HG02973 (cell line): ENCODE measurements around the gene OR13J1.

Experiments used
- ATAC-seq: cut with Tn5 transposase; IDR thresholded peaks from one replicate; pipeline ENCODE4 v1.9.1; 2021; ENCODE audit warnings: moderate library complexity; ENCODE audit not compliant: unreplicated experiment

OR13J1 gene

GRCh38 chr9:35835216-35835632 lies 35.0 kb downstream of the OR13J1 start:
- ATAC-seq = no peak

- no peak for ATAC-seq
Observed at GRCh38 chr9:35834260-35835215, 35.7 kb downstream of the OR13J1 start.

- ATAC-seq = no peak
Observed at GRCh38 chr9:35832814-35833213, 37.4 kb downstream of the OR13J1 start.

- ATAC-seq = no peak
Observed at GRCh38 chr9:35831040-35831439, 39.2 kb downstream of the OR13J1 start.

GRCh38 chr9:35829764-35830096 lies 40.5 kb downstream of the OR13J1 start:
- ATAC-seq = no peak

- peak; percentile 62 for ATAC-seq
Observed at GRCh38 chr9:35829084-35829763, 41.0 kb downstream of the OR13J1 start, which contains the start of gene TMEM8B. TSS of gene TMEM8B (plus strand) at chr9:35829228. CDS start at chr9:35829448, 220 bp downstream.

- ATAC-seq = peak; percentile 11
Observed at GRCh38 chr9:35828716-35829083, 41.5 kb downstream of the OR13J1 start, which contains the start of gene FAM221B. TSS of gene FAM221B (minus strand) at chr9:35828732. CDS start at chr9:35826161, 2,571 bp downstream.

- ATAC-seq = no peak
Observed at GRCh38 chr9:35827486-35827885, 42.7 kb downstream of the OR13J1 start.

GRCh38 chr9:35826071-35826701 lies 44.0 kb downstream of the OR13J1 start:
- no peak for ATAC-seq

GRCh38 chr9:35822926-35823325 lies 47.3 kb downstream of the OR13J1 start:
- ATAC-seq = no peak

- no peak for ATAC-seq
Observed at GRCh38 chr9:35820076-35820475, 50.1 kb downstream of the OR13J1 start.
